Measurements from ENCODE around the gene KCNN4.
"Not testable (repeated sequence)": the region's sequence is repeated elsewhere in the genome, so short reads cannot be mapped to it uniquely, and the experiment has no call there.

DNA sequence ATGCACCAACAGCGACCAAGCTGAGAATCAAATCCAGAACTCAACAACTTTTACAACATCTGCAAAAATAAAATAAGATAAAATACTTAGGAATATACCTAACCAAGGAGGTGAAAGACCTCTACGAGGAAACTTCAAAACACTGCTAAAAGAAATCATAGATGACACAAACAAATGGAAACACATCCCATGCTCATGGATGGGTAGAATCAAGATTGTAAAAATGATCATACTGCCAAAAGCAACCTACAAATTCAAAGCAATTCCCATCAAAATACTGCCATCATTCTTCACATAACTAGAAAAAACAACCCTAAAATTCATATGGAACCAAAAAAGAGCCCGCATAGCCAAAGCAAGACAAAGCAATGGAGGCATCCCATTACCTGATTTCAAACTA lies 43.1 kb upstream of the KCNN4 start:
- TF ChIP-seq CTCF (conservative IDR thresholded peaks at IDR 0.05; ENCODE audit: low read length); EZH2phosphoT487 (IDR thresholded peaks at IDR 0.05; ENCODE audit: borderline replicate concordance, low read depth, low read length): not testable (repeated sequence)
